GM12892 (cell line): ENCODE results near the gene MEG3.

Experiments used
- POLR2A ChIP-seq: IDR thresholded peaks from 2 replicates; pipeline ENCODE4 v1.6.1; 2011; ENCODE audit warnings: low read depth, low read length, control low read depth
- POLR2AphosphoS5 ChIP-seq: IDR thresholded peaks from 2 replicates; pipeline ENCODE4 v1.6.1; 2011; ENCODE audit warnings: low read depth, low read length, control low read depth

DNA sequence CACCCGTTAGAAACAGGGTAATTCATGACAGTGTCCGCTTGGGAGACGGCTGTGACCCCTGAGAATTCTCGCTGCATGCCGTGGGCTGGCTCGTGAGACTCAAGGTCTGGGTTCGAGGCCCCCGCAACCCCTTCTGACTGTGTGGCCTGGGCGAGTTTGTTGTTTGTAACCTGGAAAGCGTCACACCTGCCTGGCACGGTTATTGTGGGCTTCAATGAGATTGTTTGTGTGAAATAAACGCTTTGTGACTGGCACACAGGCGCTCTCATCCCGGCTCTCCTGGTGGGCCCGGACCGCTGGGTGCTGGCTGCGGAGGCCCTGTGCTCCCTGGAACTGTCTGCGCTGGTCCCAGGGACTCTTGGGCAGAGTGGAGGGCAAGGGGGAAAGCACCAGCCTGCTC, 33.9 kb downstream of the MEG3 start:
- no peak for TF ChIP-seq POLR2A
- TF ChIP-seq POLR2AphosphoS5: no peak
